H1 (cell line): ENCODE data around the gene CLINT1. TPM values are rescaled to one million over a fixed set of nuclear protein-coding genes. Genes with fewer than 3 reads are reported as not detected.

Experiments used
- ATF3 ChIP-seq: IDR thresholded peaks from 2 replicates; pipeline ENCODE4 v1.6.1; 2011; ENCODE audit warnings: low read depth, mild to moderate bottlenecking, low read length; ENCODE audit not compliant: insufficient read depth
- EP300 ChIP-seq, 2 experiments: IDR thresholded peaks; 1 replicate in 1 of 2; 2 replicates in 1 of 2; pipeline ENCODE4 v1.6.1; 2011 to 2012; ENCODE audit warnings: low read depth in 2 of 2, low read length in 2 of 2, mild to moderate bottlenecking in 2 of 2, borderline replicate concordance in 1 of 2, inconsistent platforms in 1 of 2, moderate library complexity in 1 of 2
- EZH2 ChIP-seq: fragments of 200-600 bp; sonication (generic); IDR thresholded peaks from 2 replicates; pipeline ENCODE4 v1.7.1; 2012; ENCODE audit warnings: low read depth, mild to moderate bottlenecking, moderate library complexity, low read length, inconsistent platforms; ENCODE audit not compliant: severe bottlenecking
- HDAC2 ChIP-seq, 2 experiments: fragments of 300-600 bp in 1 of 2; sonication (generic) in 1 of 2; IDR thresholded peaks; 2 replicates each; pipeline ENCODE4 v1.6.1; 2011 to 2012; ENCODE audit warnings: low read depth in 2 of 2, low read length in 2 of 2, mild to moderate bottlenecking in 2 of 2, moderate library complexity in 2 of 2, borderline replicate concordance in 1 of 2, inconsistent platforms in 1 of 2
- MAFK ChIP-seq: IDR thresholded peaks from 2 replicates; pipeline ENCODE4 v1.6.1; 2012; ENCODE audit warnings: low read depth, mild to moderate bottlenecking, improper control_type of control experiment, low read length
- POLR2A ChIP-seq, 2 experiments: IDR thresholded peaks; 1 replicate in 1 of 2; 2 replicates in 1 of 2; pipeline ENCODE4 v1.6.1; 2011; ENCODE audit warnings: low read depth in 2 of 2, low read length in 2 of 2, mild to moderate bottlenecking in 2 of 2; ENCODE audit errors: control extremely low read depth in 1 of 2
- POLR2AphosphoS5 ChIP-seq: IDR thresholded peaks from 2 replicates; pipeline ENCODE4 v1.6.1; 2011; ENCODE audit warnings: low read depth, low read length
- SIRT6 ChIP-seq: IDR thresholded peaks from one replicate; pipeline ENCODE4 v1.7.1; 2012; ENCODE audit warnings: low read length, inconsistent platforms
- SP2 ChIP-seq: IDR thresholded peaks from 2 replicates; pipeline ENCODE4 v1.6.1; 2012; ENCODE audit warnings: mild to moderate bottlenecking, low read length, inconsistent platforms
- SP4 ChIP-seq: IDR thresholded peaks from 2 replicates; pipeline ENCODE4 v1.6.1; 2012; ENCODE audit warnings: low read length, inconsistent platforms
- polyA plus RNA-seq, 7 experiments: library from polyadenylated mRNA; depleted of rRNA in 3 of 7; stranded (reverse) in 5 of 7; unstranded in 2 of 7; fragments of >200 nt in 5 of 7; fragments of 200-250 nt in 2 of 7; gene quantifications; 1 replicate in 5 of 7; 2 replicates in 1 of 7; 4 replicates in 1 of 7; pipeline versions ENCODE4 v1.2.1 to v1.2.3, GENCODE V29; 2011 to 2013; ENCODE audit warnings: missing spikeins in 2 of 7, mixed read lengths in 2 of 7
- total RNA-seq: library from RNA; stranded (reverse); fragmentation: NEBNext Ultra II Directional; extraction: Animal tissue kit (Norgen Biotek cat#: 25700); gene quantifications from 2 replicates; pipeline ENCODE4 v1.2.1, GENCODE V29; 2021

Gene CLINT1
- total and polyA plus RNA-seq, 2 of the 8 experiments (the other 6 are each of a cell fraction or from before 2014, with no cell fraction given) = 85.9 to 140 TPM

DNA sequence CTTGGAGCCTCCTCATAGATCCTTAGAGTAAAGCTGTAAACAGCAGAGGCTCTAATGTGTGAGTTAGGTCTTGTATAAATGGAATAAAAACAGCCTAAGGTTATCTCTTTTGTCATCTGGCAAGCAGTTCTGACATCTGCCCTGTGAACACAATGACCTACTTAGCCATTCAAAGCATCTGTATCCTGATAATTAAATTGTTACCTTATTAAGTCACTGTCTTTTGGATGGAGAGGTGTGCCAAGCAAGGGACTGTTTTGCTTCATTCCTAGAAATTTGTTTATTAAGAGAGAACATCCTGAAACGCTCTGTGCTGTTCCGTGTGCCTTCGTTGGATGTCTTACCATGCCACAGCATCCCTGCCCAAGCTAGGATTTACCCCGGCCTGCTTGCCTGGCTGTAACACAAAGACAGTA lies 113.9 kb downstream of the CLINT1 start (continued):
- TF ChIP-seq SP2 (no peak), EP300 (IDR thresholded peaks at IDR 0.05; ENCODE audit: borderline replicate concordance in 1 of 2, low read depth in 2 of 2, low read length in 2 of 2) (no peak), EZH2 (no peak), MAFK (no peak), POLR2A (IDR thresholded peaks at IDR 0.05; ENCODE audit: control extremely low read depth in 1 of 2, low read depth in 2 of 2, low read length in 2 of 2) (no peak), POLR2AphosphoS5 (no peak), SIRT6 (no peak), HDAC2 (IDR thresholded peaks at IDR 0.05; ENCODE audit: borderline replicate concordance in 1 of 2, low read depth in 2 of 2, low read length in 2 of 2) (no peak), SP4 (no peak), ATF3 (no peak)
